Coronary artery (tissue), 2 donors: Measurements from ENCODE around the gene AP4S1.

Experiments used
- DNase-seq: peaks from one replicate; pipeline ENCODE4 v3.0.0-alpha.2; 2017; ENCODE audit warnings: low spot score
- H3K27ac ChIP-seq, 2 donors: fragments of 200-600 bp; sonication (generic); one replicate each; pipeline ENCODE4 v1.5.1; 2016 to 2019
- H3K4me3 ChIP-seq: fragments of 200-600 bp; sonication (generic); 2 replicates; pipeline ENCODE4 v1.5.1; 2016; ENCODE audit warnings: mild to moderate bottlenecking, moderate library complexity
- TF ChIP-seq, protein P1 (sequence below): fragments of 200-600 bp; sonication (generic); IDR thresholded peaks from one replicate; pipeline ENCODE4 v1.5.1; 2019; ENCODE audit warnings: antibody characterized with exemption

Gene AP4S1

DNA sequence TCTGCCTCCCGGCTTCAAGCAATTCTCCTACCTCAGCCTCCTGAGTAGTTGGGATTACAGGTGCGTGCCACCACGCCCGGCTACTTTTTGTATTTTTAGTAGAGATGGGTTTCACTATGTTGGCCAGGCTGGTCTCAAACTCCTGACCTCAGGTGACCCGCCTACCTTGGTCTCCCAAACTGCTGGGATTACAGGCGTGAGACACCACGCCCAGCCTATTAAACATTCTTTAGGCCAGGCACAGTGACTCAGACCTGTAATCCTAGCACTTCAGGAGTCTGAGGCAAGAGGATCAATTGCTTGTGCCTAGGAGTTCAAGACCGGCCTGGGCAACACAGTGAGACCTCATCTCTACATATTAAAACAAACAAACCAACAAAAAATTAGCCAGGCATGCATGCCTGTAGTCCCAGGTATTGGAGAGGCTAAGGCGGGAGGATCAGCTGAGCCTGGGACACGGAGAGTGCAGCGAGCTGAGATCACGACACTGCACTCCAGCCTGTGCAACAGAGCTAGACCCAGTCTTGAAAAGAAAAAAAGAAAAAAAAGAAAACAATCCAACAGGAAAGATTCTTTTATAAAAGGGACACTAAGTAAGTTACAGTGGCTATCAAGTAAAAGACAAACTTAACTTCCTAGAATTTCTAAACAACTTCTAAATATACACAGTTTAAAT, 111.9 kb downstream of the AP4S1 start:
- H3K4me3 ChIP-seq, result no peak overlapping the region
- no peak overlapping the region for H3K27ac ChIP-seq
- DNase-seq, result no peak
- TF ChIP-seq, protein P1, sequence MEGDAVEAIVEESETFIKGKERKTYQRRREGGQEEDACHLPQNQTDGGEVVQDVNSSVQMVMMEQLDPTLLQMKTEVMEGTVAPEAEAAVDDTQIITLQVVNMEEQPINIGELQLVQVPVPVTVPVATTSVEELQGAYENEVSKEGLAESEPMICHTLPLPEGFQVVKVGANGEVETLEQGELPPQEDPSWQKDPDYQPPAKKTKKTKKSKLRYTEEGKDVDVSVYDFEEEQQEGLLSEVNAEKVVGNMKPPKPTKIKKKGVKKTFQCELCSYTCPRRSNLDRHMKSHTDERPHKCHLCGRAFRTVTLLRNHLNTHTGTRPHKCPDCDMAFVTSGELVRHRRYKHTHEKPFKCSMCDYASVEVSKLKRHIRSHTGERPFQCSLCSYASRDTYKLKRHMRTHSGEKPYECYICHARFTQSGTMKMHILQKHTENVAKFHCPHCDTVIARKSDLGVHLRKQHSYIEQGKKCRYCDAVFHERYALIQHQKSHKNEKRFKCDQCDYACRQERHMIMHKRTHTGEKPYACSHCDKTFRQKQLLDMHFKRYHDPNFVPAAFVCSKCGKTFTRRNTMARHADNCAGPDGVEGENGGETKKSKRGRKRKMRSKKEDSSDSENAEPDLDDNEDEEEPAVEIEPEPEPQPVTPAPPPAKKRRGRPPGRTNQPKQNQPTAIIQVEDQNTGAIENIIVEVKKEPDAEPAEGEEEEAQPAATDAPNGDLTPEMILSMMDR, result no peak

DNA sequence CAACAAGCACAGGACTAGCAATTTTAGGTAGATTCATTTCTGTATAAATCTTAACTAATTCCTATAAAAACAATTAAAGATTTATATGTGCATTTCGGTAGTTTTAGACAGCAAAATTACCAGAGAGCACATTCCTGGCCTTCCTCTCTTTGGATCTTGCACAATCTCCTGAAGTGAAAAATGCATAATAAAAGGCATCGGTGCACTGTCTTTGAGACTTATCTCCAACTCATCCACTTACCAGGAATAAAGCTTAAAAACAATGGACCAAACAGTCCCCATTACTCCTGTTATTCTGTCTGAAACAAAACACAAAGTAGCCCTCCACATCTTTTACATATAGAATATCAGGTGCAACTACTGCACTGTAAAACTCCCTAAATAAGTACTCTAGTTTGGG, 112.9 kb downstream of the AP4S1 start:
- TF ChIP-seq, protein P1, result no peak
- no peak overlapping the region for H3K27ac ChIP-seq
- no peak for DNase-seq
- no peak overlapping the region for H3K4me3 ChIP-seq

DNA sequence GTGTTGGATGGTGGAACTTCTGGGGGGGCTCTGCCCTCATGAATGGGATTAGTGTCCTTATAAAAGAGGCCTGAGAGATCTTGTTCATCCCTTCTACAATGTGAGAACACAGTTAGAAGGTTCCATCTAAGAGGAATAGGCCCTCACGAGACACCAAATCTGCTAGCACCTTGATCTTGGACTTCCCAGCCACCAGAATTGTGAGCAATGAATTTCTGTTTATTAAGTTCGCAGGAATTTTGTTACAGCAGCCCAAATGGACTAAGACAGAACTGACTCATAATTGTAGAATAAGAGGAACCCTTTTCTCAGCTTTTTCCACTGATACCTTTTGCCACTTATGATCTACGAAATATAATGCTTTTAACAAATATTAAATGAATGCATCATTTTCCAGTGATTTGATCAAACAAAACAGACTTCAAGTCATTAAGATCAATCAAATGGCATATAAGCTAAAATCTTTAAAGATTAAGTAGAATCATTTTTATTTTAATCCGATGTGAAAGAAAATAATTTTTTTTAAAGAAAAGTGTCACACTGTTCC, 113.9 kb downstream of the AP4S1 start:
- TF ChIP-seq, protein P1, result no peak
- no peak for DNase-seq
- no peak overlapping the region for H3K4me3 ChIP-seq

DNA sequence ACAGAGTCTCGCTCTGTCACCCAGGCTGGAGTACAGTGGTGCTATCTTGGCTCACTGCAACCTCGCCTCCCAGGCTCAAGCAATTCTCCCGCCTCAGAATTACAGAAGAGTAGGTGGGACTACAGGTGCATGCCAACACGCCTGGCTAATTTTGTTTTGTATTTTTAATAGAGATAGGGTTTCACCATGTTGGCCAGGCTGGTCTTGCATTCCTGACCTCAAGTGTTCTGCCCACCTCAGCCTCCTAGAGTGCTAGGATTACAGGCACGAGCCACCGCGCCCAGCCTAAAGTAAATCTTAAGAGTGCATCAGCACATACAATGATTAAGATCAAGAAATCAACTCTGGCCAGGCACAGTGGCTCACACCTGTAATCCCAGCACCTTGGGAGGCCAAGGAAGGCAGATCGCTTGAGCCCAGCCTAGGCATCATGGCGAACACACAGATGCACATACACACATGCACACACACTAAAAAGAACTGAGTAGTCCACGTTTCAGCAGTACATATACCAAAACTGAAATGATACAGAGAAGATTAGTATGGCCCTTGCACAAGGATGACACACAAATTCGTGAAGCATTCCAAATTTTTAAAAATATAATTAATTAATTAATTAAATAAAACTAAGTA, 117.1 kb downstream of the AP4S1 start:
- TF ChIP-seq, protein P1, result no peak
- DNase-seq, result no peak
- no peak overlapping the region for H3K27ac ChIP-seq
- H3K4me3 ChIP-seq, result no peak overlapping the region

More for the DNA sequence above, 113.9 kb downstream of the AP4S1 start:
- no peak overlapping the region for H3K27ac ChIP-seq
